PFSK-1 (cell line): ENCODE data around the gene HNRNPA3.

ENCODE experiments used
- POLR2AphosphoS5 ChIP-seq: IDR thresholded peaks from 2 replicates; pipeline ENCODE4 v1.6.1; 2012; ENCODE audit warnings: low read depth, mild to moderate bottlenecking, control low read depth, low read length, moderate library complexity
- TAF1 ChIP-seq: IDR thresholded peaks from 2 replicates; pipeline ENCODE4 v1.6.1; 2012; ENCODE audit warnings: low read length, control low read depth, borderline replicate concordance; ENCODE audit not compliant: insufficient read depth

DNA sequence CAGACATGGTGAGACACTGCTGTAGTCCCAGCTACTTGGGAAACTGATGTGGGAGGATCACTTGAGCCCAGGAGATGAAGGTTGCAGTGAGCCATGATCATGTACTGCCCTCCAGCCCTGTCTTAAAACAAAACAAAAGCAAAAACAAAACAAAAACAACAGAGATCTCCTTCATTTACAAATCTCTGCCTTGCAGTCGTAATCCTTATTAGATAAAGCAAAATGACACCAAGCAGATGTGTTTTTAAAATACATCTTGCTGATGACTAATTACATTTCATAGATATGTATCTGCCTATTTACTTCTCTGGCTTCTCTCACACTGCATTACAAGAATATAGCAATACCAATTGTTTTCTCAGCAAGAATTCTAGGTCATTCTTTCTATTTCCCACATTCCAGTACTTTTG is 29.1 kb downstream of the HNRNPA3 start:
- no peak for TF ChIP-seq TAF1
- no peak; the same call in 1 of the 2 replicates for TF ChIP-seq POLR2AphosphoS5
